ENCODE data around the gene AKAP7.

The AKAP7 gene

DNA sequence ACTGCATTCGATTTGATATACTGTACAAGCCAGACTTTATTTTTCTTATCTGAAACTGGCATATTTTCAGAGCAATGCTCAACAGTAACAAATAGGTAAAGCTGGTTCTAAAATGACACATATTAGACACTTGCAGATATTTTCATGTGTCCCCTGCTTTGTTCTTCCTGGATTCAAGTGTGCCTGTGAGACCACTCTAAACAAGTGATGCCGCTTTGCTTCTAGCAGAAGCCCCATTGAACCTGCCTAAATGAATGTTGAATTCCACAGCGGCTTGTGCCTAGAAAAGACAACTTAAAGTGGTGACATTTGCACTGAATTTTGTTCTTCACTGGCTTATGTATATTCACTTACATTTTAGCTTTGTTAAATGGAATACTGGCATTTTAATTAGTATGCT, 115.7 kb downstream of the AKAP7 start:
- no peak overlapping the region for H3K27ac ChIP-seq (ENCODE audit: low read length)
- no peaks in the 10 kb centered on the region for H3K79me2 ChIP-seq (ENCODE audit: low read length)
- H3K9me2 ChIP-seq (replicated peaks; ENCODE audit: insufficient read depth, low read length): no peaks in the 10 kb centered on the region
- no peak overlapping the region for H3K9ac ChIP-seq (ENCODE audit: low read length)
- H3K4me1 ChIP-seq (ENCODE audit: low read length): no peaks in the 10 kb centered on the region
- no peaks in the 10 kb centered on the region for H3F3A ChIP-seq (ENCODE audit: insufficient read depth, low read length)
- no peak overlapping the region for H3K4me2 ChIP-seq (ENCODE audit: low read depth, low read length)
- H4K20me1 ChIP-seq (ENCODE audit: insufficient read depth, low read length): no peaks in the 10 kb centered on the region
- no peaks in the 10 kb centered on the region for H3K9me3 ChIP-seq (replicated peaks; ENCODE audit: insufficient read depth, low read length)
- no peak for DNase-seq
- no peaks in the 10 kb centered on the region for H3K36me3 ChIP-seq (replicated peaks; ENCODE audit: insufficient read depth, low read length)
- H2AFZ ChIP-seq (ENCODE audit: low read length): no peak overlapping the region
- TF ChIP-seq EZH2 (optimal IDR thresholded peaks at IDR 0.05; ENCODE audit: low read depth, low read length) (no peak), EZH2phosphoT487 (IDR thresholded peaks at IDR 0.05; ENCODE audit: low read length) (no peak)
- TF ChIP-seq, protein P1, sequence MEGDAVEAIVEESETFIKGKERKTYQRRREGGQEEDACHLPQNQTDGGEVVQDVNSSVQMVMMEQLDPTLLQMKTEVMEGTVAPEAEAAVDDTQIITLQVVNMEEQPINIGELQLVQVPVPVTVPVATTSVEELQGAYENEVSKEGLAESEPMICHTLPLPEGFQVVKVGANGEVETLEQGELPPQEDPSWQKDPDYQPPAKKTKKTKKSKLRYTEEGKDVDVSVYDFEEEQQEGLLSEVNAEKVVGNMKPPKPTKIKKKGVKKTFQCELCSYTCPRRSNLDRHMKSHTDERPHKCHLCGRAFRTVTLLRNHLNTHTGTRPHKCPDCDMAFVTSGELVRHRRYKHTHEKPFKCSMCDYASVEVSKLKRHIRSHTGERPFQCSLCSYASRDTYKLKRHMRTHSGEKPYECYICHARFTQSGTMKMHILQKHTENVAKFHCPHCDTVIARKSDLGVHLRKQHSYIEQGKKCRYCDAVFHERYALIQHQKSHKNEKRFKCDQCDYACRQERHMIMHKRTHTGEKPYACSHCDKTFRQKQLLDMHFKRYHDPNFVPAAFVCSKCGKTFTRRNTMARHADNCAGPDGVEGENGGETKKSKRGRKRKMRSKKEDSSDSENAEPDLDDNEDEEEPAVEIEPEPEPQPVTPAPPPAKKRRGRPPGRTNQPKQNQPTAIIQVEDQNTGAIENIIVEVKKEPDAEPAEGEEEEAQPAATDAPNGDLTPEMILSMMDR (IDR thresholded peaks at IDR 0.05; ENCODE audit: low read length): no peak
- no peak overlapping the region for H3K4me3 ChIP-seq (ENCODE audit: low read length)
- H3K27me3 ChIP-seq (replicated peaks; ENCODE audit: insufficient read depth, low read length): no peaks in the 10 kb centered on the region

DNA sequence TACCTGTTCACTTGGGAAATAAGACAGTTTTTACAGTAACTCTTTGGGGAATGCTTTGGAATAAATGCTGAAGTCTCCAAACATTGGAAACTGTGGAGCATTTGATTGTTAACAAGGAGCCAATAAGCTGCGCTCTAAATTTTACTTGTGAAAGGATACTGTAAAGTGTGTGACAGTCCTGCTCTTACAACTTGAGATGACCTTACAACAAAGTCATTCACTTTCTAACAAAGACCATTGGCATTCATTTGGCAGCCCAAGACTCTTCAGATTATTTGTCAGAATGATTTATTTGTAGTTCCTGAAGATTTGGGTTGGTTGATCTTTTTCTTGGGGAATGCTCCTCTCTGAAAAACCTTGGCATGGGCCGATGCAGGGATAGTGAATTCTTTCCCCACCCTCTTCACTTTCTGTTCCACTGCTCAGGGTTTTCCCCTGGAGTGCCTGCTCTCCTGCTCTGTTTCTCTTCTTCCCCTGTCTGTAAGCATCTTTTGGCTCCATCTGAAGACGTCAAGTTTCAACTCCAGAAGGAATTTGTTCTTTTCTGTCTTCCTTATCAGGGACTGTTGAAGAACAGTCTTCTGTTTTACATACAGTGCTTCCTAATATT, 116.4 kb downstream of the AKAP7 start:
- DNase-seq: no peak
- Histone ChIP-seq H3K27ac (ENCODE audit: low read length) (no peak overlapping the region), H3K4me2 (ENCODE audit: low read depth, low read length) (no peak overlapping the region), H3K4me1 (ENCODE audit: low read length) (no peaks in the 10 kb centered on the region), H3K9me3 (replicated peaks; ENCODE audit: insufficient read depth, low read length) (no peaks in the 10 kb centered on the region), H3K9me2 (replicated peaks; ENCODE audit: insufficient read depth, low read length) (no peaks in the 10 kb centered on the region), H4K20me1 (ENCODE audit: insufficient read depth, low read length) (no peaks in the 10 kb centered on the region), H3K9ac (ENCODE audit: low read length) (no peak overlapping the region), H3K79me2 (ENCODE audit: low read length) (no peaks in the 10 kb centered on the region), H3F3A (ENCODE audit: insufficient read depth, low read length) (no peaks in the 10 kb centered on the region), H3K27me3 (replicated peaks; ENCODE audit: insufficient read depth, low read length) (no peaks in the 10 kb centered on the region), H2AFZ (ENCODE audit: low read length) (no peak overlapping the region), H3K4me3 (ENCODE audit: low read length) (no peak overlapping the region), H3K36me3 (replicated peaks; ENCODE audit: insufficient read depth, low read length) (no peaks in the 10 kb centered on the region)
- TF ChIP-seq, protein P1 (IDR thresholded peaks at IDR 0.05; ENCODE audit: low read length): no peak
- TF ChIP-seq EZH2 (optimal IDR thresholded peaks at IDR 0.05; ENCODE audit: low read depth, low read length): no peak
- TF ChIP-seq EZH2phosphoT487 (IDR thresholded peaks at IDR 0.05; ENCODE audit: low read length): no peak

DNA sequence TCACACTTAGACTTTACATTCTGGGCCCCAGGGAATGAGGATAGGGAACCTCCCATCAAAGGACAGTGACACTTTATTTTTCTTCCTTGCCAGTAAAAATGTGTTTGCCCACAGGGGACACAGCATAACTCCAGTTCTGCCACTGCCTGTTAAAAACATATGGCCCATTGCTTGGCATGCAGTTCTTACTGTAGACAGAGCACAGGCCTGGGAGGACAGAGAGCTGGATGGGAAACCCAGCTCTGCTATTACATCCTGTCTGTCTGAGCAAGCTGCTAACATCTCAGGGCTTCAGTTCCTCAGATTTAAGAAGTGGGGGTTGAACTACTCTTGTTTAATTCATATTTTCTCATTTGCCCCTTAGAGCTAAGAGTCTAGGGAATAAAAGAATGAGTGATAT, 120.2 kb downstream of the AKAP7 start:
- H2AFZ ChIP-seq (ENCODE audit: low read length): no peak overlapping the region
- H3K79me2 ChIP-seq (ENCODE audit: low read length): no peaks in the 10 kb centered on the region
- H3K9me3 ChIP-seq (replicated peaks; ENCODE audit: insufficient read depth, low read length): no peaks in the 10 kb centered on the region
- H3F3A ChIP-seq (ENCODE audit: insufficient read depth, low read length): no peaks in the 10 kb centered on the region
- H3K9ac ChIP-seq (ENCODE audit: low read length): no peak overlapping the region
- no peaks in the 10 kb centered on the region for H3K4me1 ChIP-seq (ENCODE audit: low read length)
- H3K4me2 ChIP-seq (ENCODE audit: low read depth, low read length): no peak overlapping the region
- H3K4me3 ChIP-seq (ENCODE audit: low read length): no peak overlapping the region
- no peak overlapping the region for H3K27ac ChIP-seq (ENCODE audit: low read length)
- DNase-seq: no peak
- no peak for TF ChIP-seq EZH2phosphoT487 (IDR thresholded peaks at IDR 0.05; ENCODE audit: low read length)
- TF ChIP-seq EZH2 (optimal IDR thresholded peaks at IDR 0.05; ENCODE audit: low read depth, low read length): no peak
- TF ChIP-seq, protein P1 (IDR thresholded peaks at IDR 0.05; ENCODE audit: low read length): no peak
- no peaks in the 10 kb centered on the region for H3K36me3 ChIP-seq (replicated peaks; ENCODE audit: insufficient read depth, low read length)
- no peaks in the 10 kb centered on the region for H3K9me2 ChIP-seq (replicated peaks; ENCODE audit: insufficient read depth, low read length)
- no peaks in the 10 kb centered on the region for H3K27me3 ChIP-seq (replicated peaks; ENCODE audit: insufficient read depth, low read length)
- no peaks in the 10 kb centered on the region for H4K20me1 ChIP-seq (ENCODE audit: insufficient read depth, low read length)

Measured in MM.1S (cell line).